ENCODE data around the gene ST6GALNAC6.

GRCh38 chr9:127893392-127893791, 6.0 kb downstream of the ST6GALNAC6 start:
- TF ChIP-seq, protein P1, sequence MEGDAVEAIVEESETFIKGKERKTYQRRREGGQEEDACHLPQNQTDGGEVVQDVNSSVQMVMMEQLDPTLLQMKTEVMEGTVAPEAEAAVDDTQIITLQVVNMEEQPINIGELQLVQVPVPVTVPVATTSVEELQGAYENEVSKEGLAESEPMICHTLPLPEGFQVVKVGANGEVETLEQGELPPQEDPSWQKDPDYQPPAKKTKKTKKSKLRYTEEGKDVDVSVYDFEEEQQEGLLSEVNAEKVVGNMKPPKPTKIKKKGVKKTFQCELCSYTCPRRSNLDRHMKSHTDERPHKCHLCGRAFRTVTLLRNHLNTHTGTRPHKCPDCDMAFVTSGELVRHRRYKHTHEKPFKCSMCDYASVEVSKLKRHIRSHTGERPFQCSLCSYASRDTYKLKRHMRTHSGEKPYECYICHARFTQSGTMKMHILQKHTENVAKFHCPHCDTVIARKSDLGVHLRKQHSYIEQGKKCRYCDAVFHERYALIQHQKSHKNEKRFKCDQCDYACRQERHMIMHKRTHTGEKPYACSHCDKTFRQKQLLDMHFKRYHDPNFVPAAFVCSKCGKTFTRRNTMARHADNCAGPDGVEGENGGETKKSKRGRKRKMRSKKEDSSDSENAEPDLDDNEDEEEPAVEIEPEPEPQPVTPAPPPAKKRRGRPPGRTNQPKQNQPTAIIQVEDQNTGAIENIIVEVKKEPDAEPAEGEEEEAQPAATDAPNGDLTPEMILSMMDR (IDR thresholded peaks at IDR 0.05) = no peak
- no peak for TF ChIP-seq ZFX (IDR thresholded peaks at IDR 0.05; ENCODE audit: borderline replicate concordance)

Measured in 22Rv1 (cell line).